Subcutaneous adipose tissue (tissue), 4 donors: ENCODE results near the gene POMP. TPM values are rescaled to one million over a fixed set of nuclear protein-coding genes. Genes with fewer than 3 reads are reported as not detected.

Experiments
- CTCF ChIP-seq: fragments of 450-650 bp; IDR thresholded peaks from one replicate; pipeline ENCODE4 v1.5.1; 2016; ENCODE audit warnings: low read depth, mild to moderate bottlenecking, control low read depth, antibody characterized with exemption, moderate library complexity
- total RNA-seq, 4 donors: library from RNA; depleted of rRNA; stranded (reverse); fragments of >200 nt; gene quantifications; one replicate each; pipeline ENCODE4 v1.1.0, GENCODE V29; 2016

The POMP gene
- total RNA-seq, 4 donors from 2014 or later: 53.3 to 131 (median 65.3) TPM

DNA sequence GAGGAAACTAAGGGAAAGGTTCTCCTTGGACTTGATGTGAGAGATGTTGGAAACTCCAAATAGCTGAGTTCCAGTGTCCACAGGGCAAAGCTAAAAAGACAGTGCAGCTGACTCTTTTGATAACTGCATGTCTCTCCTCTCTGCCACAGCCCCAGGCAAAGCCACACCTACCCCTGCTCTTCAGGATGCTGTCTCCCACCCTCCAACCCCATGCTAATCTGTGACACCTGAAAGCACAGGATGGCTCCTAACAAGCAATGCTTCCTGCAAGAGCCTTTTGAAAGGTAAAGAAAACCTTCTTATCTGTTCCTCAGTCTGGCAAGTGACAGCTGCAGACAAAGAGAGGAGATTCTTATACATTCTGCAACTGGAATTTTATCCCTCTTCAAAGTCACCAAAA lies 45.4 kb downstream of the POMP start:
- no peak for TF ChIP-seq CTCF

GRCh38 chr13:28704919-28705318 lies 46.0 kb downstream of the POMP start:
- TF ChIP-seq CTCF: no peak

- TF ChIP-seq CTCF: no peak
These were observed 46.6 kb downstream of the POMP start for GRCh38 chr13:28705461-28706083.

DNA sequence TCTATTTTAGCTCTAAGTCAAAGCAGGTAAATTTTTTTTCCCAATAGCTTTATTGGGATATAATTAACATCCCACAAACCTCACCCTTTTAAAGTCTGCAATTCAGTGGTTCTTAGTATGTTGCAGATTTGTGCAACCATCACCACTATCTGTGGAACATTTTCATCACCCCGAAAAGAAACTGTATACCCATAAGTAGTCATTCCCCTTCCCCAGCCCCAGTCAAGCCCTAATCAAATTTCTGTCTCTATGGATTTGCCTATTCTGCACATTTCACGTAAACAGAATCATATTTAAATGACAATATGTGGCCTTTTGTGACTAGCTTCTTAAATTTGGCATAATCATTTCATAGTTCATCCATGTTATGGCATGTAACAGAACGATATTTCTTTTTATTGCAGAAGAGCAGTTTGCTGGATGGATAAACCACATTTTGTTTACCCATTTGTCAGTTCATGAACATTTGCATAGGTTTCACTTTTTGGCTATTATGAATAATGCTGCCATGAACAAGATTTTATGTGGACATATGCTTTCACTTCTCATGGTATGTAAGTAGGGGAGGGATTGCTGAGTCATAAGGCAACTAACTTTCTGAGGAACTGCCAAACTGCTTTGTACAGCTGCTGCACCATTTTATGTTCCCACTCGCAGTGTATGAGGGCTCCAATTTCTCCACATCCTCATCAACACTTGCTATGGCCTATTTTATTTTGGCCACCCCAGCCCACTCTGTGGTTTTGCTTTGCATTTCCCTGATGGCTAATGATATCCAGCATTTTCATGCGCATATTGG lies 48.9 kb downstream of the POMP start:
- TF ChIP-seq CTCF: no peak

- no peak for TF ChIP-seq CTCF
These were observed 51.2 kb downstream of the POMP start for GRCh38 chr13:28710161-28710560.

DNA sequence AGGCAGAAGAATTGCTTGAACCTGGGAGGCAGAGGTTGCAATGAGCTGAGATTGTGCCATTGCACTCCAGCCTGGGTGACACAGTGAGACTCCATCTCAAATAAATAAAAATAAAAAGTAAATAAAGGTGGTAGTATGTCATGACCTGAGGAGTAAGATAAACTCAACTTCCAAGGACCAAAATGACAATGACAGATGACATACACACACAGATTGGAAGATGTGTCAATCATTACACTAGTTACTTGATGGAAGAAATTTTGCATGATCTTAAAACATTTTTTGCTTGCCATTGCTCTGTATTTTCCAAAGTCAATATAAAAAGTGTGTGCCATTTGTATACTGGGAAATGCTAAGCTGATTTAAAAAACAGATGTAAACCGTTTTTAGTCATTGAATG lies 55.7 kb downstream of the POMP start:
- TF ChIP-seq CTCF: no peak

DNA sequence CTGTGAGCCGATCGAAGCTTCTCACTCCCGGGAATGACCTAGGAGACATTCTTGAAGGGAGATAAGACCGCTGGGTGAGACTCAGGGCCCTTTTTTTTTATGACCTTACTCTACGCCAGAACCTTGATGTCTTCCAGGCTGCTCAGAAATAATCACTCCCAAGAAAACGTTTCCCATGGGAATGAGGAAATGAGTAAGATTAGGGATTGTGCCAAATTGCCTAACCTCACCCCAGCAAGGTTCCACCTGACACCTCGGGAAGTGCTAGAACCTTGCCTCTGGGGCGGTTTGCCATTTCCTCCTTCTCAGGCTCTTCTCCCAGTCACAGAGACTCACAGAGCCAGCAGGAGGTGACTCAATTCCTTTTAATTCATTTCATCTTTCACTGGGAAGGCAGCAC lies 57.6 kb downstream of the POMP start:
- TF ChIP-seq CTCF: no peak
